HG02943 (cell line): ENCODE measurements around the gene NPTX1.

Experiments
- ATAC-seq: cut with Tn5 transposase; IDR thresholded peaks from one replicate; pipeline ENCODE4 v1.9.1; 2021; ENCODE audit warnings: mild to moderate bottlenecking, low read depth, moderate library complexity; ENCODE audit not compliant: unreplicated experiment

The NPTX1 gene

GRCh38 chr17:80430446-80431245 is 45.8 kb downstream of the NPTX1 start:
- no peak for ATAC-seq

DNA sequence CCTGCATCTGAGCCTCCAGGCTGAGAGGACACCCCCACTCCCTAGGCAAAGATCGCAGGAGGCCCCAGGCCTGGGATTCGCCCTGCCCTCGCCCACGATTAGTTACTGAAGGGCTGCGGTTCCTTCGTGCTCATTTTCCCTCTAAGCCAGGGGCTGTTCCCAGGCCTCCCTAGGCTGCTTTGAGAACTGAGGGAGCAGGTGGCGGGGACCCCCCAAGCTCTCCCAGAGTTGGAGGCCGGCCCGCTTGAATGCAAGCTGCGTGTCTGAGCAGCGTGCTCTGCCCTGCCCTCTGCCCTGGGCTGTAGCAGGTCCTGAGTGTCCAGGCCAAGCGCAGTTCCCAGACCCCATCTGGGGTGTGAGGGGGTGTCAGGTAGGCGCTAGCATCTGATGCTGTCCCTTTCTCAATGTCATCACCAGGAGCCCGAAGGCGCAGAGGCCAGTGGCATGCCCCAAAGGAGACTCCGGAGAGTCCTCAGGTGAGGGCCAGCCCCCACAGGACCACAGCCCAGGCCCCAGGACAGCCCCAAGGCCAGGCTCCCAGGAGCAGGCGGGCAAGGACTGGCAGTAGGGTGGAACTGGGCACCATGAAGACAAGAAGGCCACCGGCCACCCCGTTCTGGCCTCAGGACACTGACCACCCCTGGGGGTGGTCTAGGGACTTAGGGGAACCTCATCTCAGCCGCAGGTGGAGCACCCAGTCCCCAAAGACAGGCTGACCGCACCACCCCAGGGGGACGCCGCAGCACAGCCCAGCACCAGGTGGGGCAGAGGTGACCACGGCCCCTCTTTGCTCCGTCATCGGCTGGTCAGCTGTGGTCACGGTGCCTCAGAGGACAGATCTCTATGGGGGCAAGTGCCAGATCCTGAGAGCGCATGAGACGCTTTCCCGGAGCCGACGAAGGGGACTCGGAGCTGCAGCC is 46.8 kb downstream of the NPTX1 start:
- no peak for ATAC-seq

- ATAC-seq, result no peak
Measured at GRCh38 chr17:80428796-80429195, 47.6 kb downstream of the NPTX1 start.

- no peak for ATAC-seq
Measured at GRCh38 chr17:80428363-80428762, 48.0 kb downstream of the NPTX1 start.

GRCh38 chr17:80427366-80428282 is 48.8 kb downstream of the NPTX1 start:
- no peak for ATAC-seq

DNA sequence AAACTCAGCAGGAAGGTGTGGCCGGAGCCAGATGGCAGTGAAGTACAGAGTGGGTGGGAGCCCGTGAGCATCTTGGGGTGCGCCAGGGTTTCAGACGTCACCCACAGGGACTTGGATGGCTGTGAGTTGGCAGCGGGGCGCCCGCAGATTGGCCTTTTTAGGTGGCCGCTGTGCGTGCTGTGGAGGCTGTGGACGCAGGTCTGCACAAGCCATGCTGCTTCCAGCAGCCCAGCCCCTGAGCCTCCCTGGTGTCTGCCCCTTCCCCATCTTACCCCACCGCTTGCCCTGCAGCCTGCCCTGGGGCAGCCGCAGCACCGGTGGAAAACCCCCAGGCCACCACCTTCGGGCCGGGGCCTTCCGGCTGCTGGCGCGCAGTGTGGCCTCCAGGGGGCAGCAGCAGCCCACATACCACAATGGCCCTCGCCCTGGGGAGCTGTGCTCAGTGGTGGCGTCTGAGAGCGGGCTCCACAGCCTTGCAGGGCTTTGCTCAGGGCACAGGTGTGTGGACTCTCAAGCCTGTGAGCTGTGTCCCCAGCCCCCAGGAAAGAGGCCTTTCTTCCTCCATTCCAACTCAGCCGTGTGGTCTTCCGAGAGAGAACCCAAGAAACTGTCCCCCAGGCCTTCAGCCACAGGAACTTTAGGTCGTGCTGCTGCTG is 49.6 kb downstream of the NPTX1 start:
- no peak for ATAC-seq

DNA sequence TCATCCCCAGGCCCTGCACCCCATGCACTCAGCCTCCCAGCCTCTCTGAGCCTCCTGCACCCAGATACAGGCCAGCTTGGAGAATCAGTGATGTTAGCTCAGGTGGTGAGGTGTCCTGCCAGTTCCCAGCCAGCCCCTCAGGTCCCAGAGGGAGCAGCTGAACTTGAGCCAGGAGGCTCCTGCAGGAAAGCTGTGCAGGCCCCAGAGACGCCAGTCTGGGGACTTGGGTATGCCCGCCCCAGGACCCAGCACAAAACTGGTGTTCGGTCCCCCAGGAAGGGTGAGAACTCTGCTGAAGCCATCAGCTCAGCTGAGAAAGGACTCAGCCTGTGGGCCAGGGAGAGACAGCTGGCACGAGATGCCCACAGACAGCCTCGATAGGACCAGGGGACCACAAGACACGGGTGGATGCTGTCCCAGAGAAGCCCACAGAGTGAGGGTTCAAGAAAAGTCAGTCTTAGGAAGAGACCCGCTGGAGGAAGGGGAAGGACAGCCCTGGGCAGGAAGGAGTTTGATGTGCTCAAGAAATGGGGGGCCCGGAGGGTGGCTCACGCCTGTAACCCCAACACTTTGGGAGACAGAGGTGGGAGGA is 50.5 kb downstream of the NPTX1 start:
- no peak for ATAC-seq

DNA sequence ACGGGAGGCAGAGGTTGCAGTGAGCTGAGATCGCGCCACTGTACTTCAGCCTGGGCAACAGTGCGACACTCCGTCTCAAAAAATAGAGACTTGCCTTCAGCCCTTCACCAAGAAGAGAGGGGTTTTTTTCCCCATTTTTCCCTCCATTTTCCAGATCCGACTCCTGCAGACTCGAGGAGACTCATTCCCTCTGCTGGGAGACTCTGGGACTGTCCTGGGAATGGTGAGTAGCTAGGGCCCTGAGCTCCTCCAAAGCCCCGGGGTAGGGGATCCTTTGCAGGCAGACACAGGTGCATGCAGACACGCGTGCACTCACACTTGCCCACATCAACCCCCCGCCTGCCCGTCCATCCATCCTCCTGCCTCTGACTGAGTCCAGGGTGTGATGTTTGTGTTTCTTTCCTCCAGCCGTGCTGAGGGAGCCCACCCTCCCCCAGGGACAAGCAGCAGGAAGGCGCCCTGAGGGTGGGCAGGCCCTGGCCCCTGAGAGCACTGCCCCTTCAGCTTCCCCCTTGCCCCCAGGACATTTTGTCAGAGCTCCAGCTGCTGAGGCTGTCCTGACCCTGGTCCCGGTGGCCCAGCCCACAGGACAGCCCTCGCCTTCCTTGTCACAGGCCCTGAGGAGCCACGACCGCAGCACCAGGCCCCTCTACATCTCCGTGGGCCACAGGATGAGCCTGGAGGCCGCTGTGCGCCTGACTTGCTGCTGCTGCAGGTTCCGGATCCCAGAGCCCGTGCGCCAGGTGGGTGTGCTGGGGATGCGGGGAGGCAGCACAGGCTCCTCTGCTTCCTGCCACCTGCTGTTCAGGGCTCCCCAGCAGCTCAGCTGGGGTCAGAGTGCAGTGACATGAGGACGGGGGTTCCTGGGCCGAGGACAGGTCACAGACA is 51.3 kb downstream of the NPTX1 start:
- no peak for ATAC-seq

- no peak for ATAC-seq
Measured at GRCh38 chr17:80424261-80424660, 52.1 kb downstream of the NPTX1 start.

DNA sequence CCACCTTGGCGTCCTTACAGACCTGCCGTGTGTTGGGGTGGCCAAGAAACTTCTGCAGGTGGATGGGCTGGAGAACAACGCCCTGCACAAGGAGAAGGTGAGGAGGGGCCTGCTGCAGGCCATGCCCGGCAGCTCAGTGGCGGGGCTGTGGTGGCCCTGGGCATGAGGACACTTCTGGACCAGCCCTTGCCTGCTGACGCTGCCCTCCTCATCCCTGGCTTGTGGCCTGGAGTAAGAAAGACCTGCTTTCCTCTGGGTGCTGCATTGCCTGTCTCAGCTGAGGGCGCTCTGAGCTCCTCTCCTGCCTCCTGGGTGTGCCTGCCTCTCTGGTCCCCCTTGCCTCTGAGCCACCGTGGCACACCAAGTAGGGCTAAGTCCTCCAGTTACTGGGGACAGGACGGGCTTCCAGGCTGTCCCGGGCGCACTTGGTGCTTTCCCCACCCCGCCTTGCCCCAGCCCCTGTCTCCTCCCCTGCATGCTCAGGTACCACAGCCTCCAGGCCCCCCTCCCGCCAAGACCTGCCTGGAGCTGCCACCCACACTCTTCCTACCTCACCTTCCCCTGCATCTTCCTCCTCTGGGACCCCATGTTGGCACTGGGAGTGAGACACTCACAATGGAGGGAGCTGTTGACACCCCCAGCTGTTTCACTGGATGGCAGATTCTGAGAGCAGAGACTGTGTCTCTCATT is 52.7 kb downstream of the NPTX1 start:
- ATAC-seq, result no peak

DNA sequence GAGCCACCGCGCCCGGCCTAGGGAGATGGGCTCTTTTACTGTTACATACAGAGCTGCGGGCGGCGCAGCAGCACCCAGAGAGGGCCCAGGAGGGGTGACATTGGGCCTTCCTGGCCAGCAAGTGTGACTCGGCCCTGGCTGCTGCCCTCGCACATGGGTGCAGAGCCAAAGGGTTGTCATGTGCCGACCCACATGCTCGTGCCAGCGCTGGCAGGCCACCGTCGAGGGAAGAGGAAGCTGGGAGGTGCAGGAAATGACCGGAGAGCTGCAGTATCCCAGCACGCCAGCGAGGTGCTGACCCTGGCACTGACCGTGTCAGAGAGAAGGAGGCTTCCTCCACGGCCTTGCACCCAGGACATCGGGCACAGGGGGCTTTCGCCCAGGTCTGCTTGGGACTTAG is 53.4 kb downstream of the NPTX1 start:
- ATAC-seq, result no peak

DNA sequence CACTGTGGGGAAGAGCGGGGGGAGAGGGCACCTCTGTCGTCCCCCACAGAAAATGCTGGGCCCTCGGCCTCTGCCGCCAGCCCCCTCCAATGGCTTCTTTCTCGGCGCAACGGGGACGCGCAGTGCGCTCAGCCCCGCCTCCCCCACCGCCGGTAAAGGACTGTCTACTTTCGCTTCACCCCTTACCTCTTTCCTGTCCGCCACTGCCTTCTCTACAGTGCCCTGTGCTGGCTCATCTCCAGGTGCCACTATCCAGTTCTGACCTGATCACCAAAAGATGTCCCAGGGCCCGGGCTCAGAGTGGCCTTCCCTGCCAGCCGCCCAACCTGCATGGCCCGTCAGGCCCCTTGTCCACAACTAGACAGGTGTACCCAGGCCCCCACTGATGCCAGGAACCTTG is 54.1 kb downstream of the NPTX1 start:
- no peak for ATAC-seq

GRCh38 chr17:80421381-80422090 is 54.9 kb downstream of the NPTX1 start:
- ATAC-seq, result no peak

DNA sequence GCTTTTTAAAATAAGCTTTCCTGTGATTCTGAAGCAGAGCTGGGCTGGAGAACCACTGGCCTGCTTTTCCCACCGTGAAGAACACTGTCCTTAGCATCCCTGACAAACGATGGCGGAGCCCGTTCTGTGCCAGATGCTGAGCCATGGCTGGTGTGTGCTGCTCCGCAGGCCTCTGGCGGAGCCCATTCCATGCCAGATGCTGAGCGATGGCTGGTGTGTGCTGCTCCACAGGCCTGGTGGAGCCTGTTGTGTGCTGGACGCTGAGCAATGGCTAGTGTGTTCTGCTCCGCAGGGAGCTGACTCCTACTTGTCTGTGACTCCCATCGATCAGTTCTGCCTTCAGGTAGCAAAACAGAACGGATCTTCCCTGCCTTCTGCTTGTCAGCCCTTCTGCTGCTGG is 57.2 kb downstream of the NPTX1 start:
- ATAC-seq, result no peak

GRCh38 chr17:80418589-80418988 is 57.8 kb downstream of the NPTX1 start:
- ATAC-seq, result no peak
